Measurements from ENCODE around the gene ADAMTSL2.

ADAMTSL2 gene

GRCh38 chr9:133518706-133519449 is 15.6 kb upstream of the ADAMTSL2 start:
- no peak for DNase-seq

- DNase-seq: no peak
Measured at GRCh38 chr9:133519693-133520092, 14.8 kb upstream of the ADAMTSL2 start.

GRCh38 chr9:133520121-133520835 is 14.2 kb upstream of the ADAMTSL2 start:
- no peak for DNase-seq

GRCh38 chr9:133521122-133522072 is 13.1 kb upstream of the ADAMTSL2 start:
- DNase-seq: no peak

GRCh38 chr9:133522073-133522910 is 12.2 kb upstream of the ADAMTSL2 start:
- no peak for DNase-seq

- no peak for DNase-seq
Measured at GRCh38 chr9:133523106-133523505, 11.4 kb upstream of the ADAMTSL2 start.

- DNase-seq: no peak
Measured at GRCh38 chr9:133524146-133524545, 10.4 kb upstream of the ADAMTSL2 start.

GRCh38 chr9:133524679-133525228 is 9.8 kb upstream of the ADAMTSL2 start, which contains the start of gene MYMK:
Gene MYMK (minus strand): TSS chr9:133524959. CDS start chr9:133524844, 115 bp downstream.
- no peak for DNase-seq

GRCh38 chr9:133525677-133526076 is 8.8 kb upstream of the ADAMTSL2 start:
- DNase-seq: no peak

- DNase-seq: no peak
Measured at GRCh38 chr9:133526721-133527321, 7.7 kb upstream of the ADAMTSL2 start.

GRCh38 chr9:133527444-133527920 is 7.0 kb upstream of the ADAMTSL2 start:
- DNase-seq: no peak

GRCh38 chr9:133528001-133528875 is 6.3 kb upstream of the ADAMTSL2 start:
- DNase-seq: no peak

GRCh38 chr9:133528876-133529241 is 5.6 kb upstream of the ADAMTSL2 start:
- no peak for DNase-seq

- DNase-seq: no peak
Measured at GRCh38 chr9:133529457-133529856, 5.0 kb upstream of the ADAMTSL2 start.

- no peak for DNase-seq
Measured at GRCh38 chr9:133529874-133530273, 4.6 kb upstream of the ADAMTSL2 start.

GRCh38 chr9:133531293-133531692 is 3.2 kb upstream of the ADAMTSL2 start:
- no peak for DNase-seq

GRCh38 chr9:133532937-133533668 is 1.4 kb upstream of the ADAMTSL2 start:
- DNase-seq: peak; percentile 26

GRCh38 chr9:133533857-133534256 is 647 bp upstream of the ADAMTSL2 start:
- no peak for DNase-seq

- DNase-seq: no peak
Measured at GRCh38 chr9:133535306-133535877, 888 bp downstream of the ADAMTSL2 start.
